ENCODE measurements around the gene DLX2.

Gene DLX2

DNA sequence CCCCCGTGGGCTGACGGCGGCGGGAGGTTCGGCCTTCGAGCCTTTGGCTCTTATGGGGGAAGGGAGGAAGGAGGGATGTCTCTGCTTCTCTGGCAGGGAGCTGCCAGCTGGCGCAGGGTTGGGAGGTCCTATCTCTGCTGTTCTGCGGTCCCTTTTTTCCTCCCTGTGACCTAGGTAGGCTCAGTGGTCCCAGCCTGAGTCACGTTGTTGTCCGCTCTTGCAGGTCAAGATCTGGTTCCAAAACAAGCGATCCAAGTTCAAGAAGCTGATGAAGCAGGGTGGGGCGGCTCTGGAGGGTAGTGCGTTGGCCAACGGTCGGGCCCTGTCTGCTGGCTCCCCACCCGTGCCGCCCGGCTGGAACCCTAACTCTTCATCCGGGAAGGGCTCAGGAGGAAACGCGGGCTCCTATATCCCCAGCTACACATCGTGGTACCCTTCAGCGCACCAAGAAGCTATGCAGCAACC, 14.9 kb downstream of the DLX2 start:
- H3K4me3 ChIP-seq (ENCODE audit: low read length), result no peak overlapping the region
- TF ChIP-seq, protein P1, sequence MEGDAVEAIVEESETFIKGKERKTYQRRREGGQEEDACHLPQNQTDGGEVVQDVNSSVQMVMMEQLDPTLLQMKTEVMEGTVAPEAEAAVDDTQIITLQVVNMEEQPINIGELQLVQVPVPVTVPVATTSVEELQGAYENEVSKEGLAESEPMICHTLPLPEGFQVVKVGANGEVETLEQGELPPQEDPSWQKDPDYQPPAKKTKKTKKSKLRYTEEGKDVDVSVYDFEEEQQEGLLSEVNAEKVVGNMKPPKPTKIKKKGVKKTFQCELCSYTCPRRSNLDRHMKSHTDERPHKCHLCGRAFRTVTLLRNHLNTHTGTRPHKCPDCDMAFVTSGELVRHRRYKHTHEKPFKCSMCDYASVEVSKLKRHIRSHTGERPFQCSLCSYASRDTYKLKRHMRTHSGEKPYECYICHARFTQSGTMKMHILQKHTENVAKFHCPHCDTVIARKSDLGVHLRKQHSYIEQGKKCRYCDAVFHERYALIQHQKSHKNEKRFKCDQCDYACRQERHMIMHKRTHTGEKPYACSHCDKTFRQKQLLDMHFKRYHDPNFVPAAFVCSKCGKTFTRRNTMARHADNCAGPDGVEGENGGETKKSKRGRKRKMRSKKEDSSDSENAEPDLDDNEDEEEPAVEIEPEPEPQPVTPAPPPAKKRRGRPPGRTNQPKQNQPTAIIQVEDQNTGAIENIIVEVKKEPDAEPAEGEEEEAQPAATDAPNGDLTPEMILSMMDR (conservative IDR thresholded peaks at IDR 0.05; ENCODE audit: low read depth, low read length), result no peak

DNA sequence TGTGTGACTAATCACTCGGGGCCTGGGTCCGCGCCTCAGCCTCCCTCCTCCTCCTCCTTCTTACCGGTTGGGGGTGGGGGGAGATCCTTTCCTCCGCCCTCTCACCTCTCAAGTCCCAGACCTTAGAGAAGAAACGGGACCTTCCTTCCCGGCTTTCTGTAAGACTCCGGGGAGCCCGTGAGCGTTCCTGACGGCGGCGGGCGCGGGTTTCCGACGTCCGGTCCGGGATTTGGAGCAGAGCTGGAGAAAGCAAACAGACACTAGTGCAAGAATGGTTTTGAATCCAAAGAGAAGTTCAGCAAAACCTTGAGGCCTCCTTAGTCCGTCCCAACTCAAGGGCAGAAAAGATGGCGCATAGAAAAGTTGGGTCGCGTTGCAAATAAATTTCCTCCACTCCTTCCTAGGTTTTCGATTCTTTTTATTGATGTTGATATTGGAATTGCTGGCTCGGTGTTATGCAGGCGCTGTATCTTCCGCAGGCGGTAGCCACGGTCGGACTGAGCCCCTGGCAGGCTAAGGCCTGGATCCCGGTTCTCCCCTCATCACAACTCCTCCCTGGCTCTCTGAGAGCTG, 15.4 kb downstream of the DLX2 start:
- no peak for DNase-seq (ENCODE audit: low read depth)
- TF ChIP-seq, protein P1 (conservative IDR thresholded peaks at IDR 0.05; ENCODE audit: low read depth, low read length), result no peak
- no peak overlapping the region for H3K4me3 ChIP-seq (ENCODE audit: low read length)

More for the DNA sequence above, 14.9 kb downstream of the DLX2 start:
- DNase-seq (ENCODE audit: low read depth), result no peak

DNA sequence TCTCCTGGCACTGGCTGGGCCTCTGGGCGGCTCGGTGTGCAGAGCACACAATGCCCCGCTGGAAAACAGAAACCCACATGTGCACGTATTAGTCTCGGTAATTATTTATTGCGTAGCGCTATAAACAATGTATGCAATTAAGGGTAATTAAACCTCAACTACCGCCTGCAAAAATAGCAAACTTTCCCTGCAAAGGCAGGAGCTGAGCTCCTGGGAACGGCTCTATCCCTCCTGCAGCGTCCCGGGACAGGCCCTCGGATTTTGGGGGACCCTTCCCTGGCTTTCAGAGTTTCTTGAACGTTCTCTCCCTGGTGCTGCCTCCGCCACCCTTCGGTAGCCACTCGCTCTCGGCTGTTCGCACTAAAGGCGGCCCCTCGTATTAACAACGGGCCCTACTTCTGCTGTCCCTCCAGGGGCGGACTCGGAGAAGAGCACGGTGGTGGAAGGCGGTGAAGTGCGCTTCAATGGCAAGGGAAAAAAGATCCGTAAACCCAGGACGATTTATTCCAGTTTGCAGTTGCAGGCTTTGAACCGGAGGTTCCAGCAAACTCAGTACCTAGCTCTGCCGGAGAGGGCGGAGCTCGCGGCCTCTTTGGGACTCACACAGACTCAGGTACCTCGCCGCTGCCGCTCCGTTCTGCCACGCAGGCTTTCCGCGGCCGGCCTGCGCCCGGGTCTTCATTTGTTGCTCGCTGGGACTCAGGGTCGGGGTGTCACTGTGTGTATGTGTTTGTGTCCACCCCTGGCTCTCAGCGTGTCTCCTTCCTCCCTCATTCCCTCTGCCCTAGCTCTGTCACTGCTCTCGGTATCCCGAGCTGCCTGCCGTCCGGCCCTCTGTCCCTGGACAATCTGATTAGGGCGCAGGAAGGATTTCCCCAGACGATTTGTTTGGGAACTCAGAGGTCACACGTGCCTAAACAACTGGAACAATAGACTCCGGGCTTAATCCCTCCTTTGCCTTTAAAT, 16.2 kb downstream of the DLX2 start:
- H3K4me3 ChIP-seq (ENCODE audit: low read length), result no peak overlapping the region
- no peak for DNase-seq (ENCODE audit: low read depth)
- TF ChIP-seq, protein P1 (conservative IDR thresholded peaks at IDR 0.05; ENCODE audit: low read depth, low read length), result peak; percentile 12

DNA sequence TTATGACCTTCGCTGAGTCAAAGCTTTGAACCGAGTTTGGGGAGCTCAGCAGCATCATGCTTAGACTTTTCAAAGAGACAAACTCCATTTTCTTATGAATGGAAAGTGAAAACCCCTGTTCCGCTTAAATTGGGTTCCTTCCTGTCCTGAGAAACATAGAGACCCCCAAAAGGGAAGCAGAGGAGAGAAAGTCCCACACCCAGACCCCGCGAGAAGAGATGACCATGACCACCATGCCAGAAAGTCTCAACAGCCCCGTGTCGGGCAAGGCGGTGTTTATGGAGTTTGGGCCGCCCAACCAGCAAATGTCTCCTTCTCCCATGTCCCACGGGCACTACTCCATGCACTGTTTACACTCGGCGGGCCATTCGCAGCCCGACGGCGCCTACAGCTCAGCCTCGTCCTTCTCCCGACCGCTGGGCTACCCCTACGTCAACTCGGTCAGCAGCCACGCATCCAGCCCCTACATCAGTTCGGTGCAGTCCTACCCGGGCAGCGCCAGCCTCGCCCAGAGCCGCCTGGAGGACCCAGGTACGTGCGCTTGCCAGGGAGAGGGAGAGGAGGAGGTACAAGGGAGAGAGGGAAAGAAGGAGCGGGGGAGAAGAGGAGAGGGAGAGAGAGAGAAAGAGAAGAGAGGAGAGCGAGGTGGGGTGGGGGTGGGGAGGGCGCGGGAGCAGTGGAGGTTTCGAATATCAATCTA, 17.1 kb downstream of the DLX2 start, which contains the start of gene DLX1:
Gene DLX1, plus strand, starts transcription at position 48 of the 700 bp plus-strand sequence. Its CDS starts 171 bp downstream, at position 219.
- H3K4me3 ChIP-seq (ENCODE audit: low read length), result peak within 1 kb of the TSS; percentile 26
- DNase-seq (ENCODE audit: low read depth), result no peak
- TF ChIP-seq, protein P1 (conservative IDR thresholded peaks at IDR 0.05; ENCODE audit: low read depth, low read length), result no peak

DNA sequence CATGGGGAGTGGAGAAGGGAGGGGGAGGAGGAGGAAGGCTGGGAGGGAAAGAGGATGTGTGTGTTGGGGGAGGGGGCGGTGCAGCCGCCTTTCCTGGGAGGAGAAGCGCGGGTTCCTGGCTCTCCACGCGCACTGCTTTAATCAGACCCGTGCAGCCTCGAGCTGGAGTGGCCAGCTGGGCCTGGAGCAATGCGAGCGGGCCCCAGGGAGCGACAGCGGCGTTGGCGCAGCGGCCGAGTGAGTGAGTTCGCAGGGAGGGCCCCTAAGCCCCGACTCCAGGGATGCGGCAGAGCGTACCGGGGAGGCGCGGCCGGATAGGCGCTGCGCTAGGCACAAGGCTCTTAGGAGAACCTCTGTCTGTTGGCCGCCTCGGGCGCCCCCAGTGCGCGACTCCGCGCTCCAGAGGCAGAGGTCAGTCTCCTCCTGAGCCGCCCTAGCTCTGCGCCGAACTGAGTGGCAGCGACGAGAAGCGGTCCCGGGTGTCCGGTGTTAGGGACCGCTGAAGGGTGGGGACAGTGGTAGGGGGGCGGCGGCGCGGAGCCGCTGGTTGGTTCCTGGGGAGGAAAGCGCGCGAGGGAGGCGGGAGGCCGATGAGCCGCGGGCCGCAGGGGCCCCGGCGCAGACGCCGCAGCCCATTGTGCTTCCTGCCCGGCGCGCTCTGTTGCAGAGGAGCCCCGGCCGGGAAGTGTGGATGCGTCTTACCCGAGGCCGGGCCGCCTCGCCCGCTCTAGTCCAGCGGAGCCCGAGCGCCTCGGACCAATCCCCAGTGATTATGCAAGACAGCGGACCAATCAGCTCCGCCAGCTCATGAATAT, 17.8 kb downstream of the DLX2 start:
- TF ChIP-seq, protein P1 (conservative IDR thresholded peaks at IDR 0.05; ENCODE audit: low read depth, low read length), result peak; percentile 3
- peak overlapping the region; percentile 26 for H3K4me3 ChIP-seq (ENCODE audit: low read length)
- peak; percentile 63 for DNase-seq (ENCODE audit: low read depth)

DNA sequence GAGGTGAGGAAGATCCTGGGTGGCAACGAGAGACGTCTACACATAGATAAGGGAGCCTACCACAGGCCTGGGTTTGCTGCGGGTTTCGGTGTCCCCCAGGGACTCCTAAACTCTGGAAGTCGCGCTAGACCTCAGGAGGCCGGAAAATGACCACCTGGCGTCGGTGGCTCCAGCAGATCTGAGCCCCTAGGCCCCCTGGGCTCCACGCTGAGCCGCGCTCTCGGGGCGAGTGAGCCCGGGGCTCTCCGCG, 18.4 kb downstream of the DLX2 start:
- TF ChIP-seq, protein P1 (conservative IDR thresholded peaks at IDR 0.05; ENCODE audit: low read depth, low read length), result no peak
- DNase-seq (ENCODE audit: low read depth), result no peak
- no peak overlapping the region for H3K4me3 ChIP-seq (ENCODE audit: low read length)
